Esophagus muscularis mucosa (tissue), 4 donors: ENCODE data around the gene HSD17B11.

Experiments
- CTCF ChIP-seq, 3 experiments: fragments of 200-600 bp in 2 of 3; fragments of 450-650 bp in 1 of 3; sonication (generic) in 2 of 3; IDR thresholded peaks; one replicate each; pipeline ENCODE4 v1.5.1; 2017 to 2019; ENCODE audit warnings: antibody characterized with exemption in 3 of 3, mild to moderate bottlenecking in 2 of 3, moderate library complexity in 1 of 3
- EP300 ChIP-seq: sonication (generic); formaldehyde crosslinking; IDR thresholded peaks from one replicate; pipeline ENCODE4 v1.6.1; 2017; ENCODE audit warnings: antibody characterized with exemption
- POLR2A ChIP-seq: fragments of 450-650 bp; IDR thresholded peaks from one replicate; pipeline ENCODE4 v1.6.1; 2017; ENCODE audit warnings: antibody characterized with exemption, moderate library complexity, mild to moderate bottlenecking, low read depth

GRCh38 chr4:87327136-87327535, 63.9 kb downstream of the HSD17B11 start:
- no peak for TF ChIP-seq CTCF (IDR thresholded peaks at IDR 0.05)
- TF ChIP-seq EP300 = no peak
- TF ChIP-seq POLR2A = no peak
